NCI-H146 (cell line): ENCODE results near the gene STX19.

Source experiments
- DNase-seq: peaks from one replicate; lab custom pipeline; 2025; lab: John Stamatoyannopoulos, UW

The STX19 gene

DNA sequence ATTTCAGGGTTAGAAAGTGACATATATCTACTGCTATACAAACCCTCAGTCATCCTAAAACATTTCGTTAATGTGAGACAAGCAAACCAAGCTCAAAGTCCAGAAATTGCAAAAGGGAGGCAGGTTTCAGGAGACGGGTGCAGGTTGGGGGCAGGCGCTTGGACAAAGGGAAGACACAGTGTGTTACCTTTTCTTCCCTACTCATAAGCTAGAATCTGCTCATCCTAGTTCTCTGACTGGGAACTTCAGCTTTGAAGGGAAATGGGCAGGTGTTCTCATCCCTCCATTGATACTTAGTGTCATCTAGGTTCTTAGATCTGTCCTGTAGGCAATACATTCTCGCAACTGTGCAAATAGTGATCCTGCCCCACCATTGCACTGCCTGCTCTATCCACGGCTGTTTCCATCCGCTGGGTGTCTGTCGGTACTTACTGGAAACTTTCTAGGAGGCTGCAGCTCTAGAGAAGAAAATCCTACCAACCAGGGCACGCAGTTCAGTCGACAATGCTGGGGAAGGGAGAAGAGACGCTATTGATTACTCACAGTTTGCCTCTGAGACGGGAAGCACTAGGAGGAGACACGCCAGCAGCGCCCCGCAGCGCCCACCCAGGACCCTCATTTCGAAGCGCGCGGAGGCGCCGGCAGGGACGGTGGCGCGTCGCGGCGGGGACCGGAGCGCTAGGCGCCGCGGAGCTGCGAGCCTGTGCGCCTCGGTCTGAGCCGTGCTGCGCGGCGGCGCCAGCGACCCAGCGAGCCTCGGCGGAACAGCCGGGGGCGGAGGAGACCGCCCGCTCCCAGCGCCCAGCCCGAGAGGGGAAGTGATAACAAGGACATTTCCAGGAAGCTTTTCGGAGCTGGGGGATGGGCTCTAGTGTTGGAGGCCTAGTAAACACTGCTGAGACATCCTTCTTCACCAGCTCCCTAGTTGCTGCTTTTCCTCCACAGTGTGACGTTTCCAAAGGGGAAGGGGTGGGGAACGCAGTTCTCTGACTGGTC lies 55.0 kb downstream of the STX19 start, which contains the start of gene PROS1:
PROS1 (minus strand) TSS at position 766 of the 996 bp plus-strand sequence; CDS start at position 619, 147 bp downstream.
- DNase-seq, result peak; percentile 68

DNA sequence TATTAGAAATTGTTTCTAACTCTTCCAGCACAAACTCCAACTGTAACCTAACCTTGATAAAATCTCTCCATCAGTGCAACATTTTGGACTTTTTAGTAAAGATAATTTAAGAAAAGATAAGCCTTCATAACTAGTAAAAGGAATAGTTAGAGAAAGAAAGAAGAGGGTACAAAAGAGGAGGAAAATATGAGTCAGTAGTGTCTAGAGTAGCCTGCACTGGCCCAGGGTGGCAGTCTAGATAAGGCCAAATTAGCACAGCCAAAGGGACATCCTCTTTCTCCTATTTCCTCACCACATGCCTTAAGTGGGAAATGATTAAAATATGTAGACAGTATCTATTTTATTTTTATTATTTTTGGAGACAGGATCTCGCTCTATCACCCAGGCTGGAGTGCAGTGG lies 58.4 kb downstream of the STX19 start:
- no peak for DNase-seq

DNA sequence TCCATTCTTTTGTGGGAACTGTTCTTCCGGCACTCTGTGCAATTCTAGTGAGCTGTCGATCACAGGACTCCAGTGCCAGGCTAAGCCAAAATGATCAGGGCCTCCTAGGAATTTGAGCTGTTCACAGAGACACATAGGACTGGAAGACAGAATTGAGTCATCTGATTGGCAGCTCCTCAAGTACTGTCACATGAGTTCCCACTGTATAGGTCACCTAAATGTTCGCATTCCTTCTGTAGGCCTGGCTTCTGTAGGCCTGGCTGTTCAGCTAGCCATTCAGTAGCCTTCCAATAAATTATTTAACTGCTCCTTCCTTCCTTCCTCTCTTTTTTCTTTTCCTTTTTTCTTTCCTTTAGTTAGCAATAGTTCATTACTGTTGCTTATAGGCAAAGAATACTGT lies 59.0 kb downstream of the STX19 start:
- no peak for DNase-seq

DNA sequence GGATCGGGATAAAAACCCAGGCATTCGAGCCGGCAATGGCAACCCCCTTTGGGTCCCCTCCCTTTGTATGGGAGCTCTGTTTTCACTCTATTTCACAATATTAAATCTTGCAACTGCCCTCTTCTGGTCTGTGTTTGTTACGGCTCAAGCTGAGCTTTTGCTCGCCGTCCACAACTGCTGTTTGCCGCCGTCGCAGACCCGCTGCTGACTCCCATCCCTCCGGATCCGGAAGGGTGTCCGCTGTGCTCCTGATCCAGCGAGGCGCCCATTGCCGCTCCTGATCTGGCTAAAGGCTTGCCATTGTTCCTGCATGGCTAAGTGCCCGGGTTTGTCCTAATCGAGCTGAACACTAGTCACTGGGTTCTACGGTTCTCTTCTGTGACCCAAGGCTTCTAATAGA lies 63.3 kb downstream of the STX19 start:
- DNase-seq, result peak; percentile 7
